Stimulated activated CD4-positive, alpha-beta T cell treated with anti-CD3 and anti-CD28 coated beads, Interleukin-15, amount 100 ng/mL, for 24 hours (primary cell): Measurements from ENCODE around the gene GMPR.

Experiments used
- DNase-seq: peaks from one replicate; pipeline ENCODE4 v3.0.0-alpha.2; 2020

Gene GMPR

GRCh38 chr6:16334671-16335070 lies 96.3 kb downstream of the GMPR start:
- DNase-seq: no peak

GRCh38 chr6:16335176-16335575 lies 96.8 kb downstream of the GMPR start:
- no peak for DNase-seq

GRCh38 chr6:16336056-16336818 lies 97.8 kb downstream of the GMPR start:
- no peak for DNase-seq

GRCh38 chr6:16336911-16337294 lies 98.5 kb downstream of the GMPR start:
- no peak for DNase-seq

GRCh38 chr6:16337295-16337975 lies 99.0 kb downstream of the GMPR start:
- DNase-seq: no peak

GRCh38 chr6:16338577-16339264 lies 100.3 kb downstream of the GMPR start:
- no peak for DNase-seq

- no peak for DNase-seq
Observed at GRCh38 chr6:16339265-16339587, 100.8 kb downstream of the GMPR start.

GRCh38 chr6:16343593-16343992 lies 105.2 kb downstream of the GMPR start:
- no peak for DNase-seq

GRCh38 chr6:16344756-16345155 lies 106.4 kb downstream of the GMPR start:
- no peak for DNase-seq
